ENCODE results near the gene DES. TPM values are rescaled to one million over a fixed set of nuclear protein-coding genes. Genes with fewer than 3 reads are reported as not detected.

DES gene
- total RNA-seq, 2 experiments from 2014 or later: not detected

DNA sequence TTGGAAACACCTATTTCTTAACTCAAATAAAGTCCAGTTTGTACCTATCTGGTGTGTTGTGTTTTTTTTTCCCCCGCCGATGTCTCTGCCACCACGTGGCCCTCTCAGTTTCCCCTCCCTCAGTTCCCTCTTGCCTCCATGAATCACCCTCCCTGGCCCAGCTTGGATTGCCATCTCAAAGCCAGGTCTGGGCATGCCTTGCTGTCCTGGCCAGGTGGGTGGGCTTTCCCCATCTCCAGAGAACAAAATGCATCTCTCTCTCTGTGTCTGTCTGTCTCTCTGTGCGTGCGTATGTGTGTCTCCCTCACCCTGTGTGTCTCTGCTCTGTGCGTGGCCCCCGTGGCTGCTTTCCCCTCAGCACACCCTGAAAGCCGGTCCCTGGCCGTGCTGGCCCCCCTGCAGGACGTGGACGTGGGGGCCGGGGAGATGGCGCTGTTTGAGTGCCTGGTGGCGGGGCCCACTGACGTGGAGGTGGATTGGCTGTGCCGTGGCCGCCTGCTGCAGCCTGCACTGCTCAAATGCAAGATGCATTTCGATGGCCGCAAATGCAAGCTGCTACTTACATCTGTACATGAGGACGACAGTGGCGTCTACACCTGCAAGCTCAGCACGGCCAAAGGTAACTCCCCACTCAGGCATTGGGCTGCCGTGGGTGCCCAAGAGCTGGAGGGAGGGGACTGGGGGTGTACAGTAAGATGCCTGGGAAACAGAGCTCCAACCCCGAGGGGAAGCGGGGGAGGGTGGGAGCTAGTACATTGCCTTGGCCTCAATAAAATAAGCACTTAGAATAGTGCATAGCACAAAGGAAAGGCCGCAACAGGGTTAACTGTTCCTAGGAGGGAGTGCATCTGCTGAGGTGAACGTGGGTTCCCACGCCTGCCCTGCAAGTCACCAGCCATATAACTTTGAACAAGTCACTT is 48.9 kb downstream of the DES start:
- TF ChIP-seq CTCF (conservative IDR thresholded peaks at IDR 0.05; ENCODE audit: low read length): no peak
- no peaks in the 10 kb centered on the region for H3K9me3 ChIP-seq (ENCODE audit: low read length)
- no peak overlapping the region for H3K27ac ChIP-seq (ENCODE audit: low read depth, low read length, poor library complexity, severe bottlenecking)
- H3K4me3 ChIP-seq (ENCODE audit: low read depth, low read length, poor library complexity, severe bottlenecking): no peak overlapping the region
- no peak for DNase-seq (ENCODE audit: low spot score)
- no peak overlapping the region for H2AFZ ChIP-seq (ENCODE audit: low read length)
- H3K79me2 ChIP-seq (ENCODE audit: insufficient read depth, low read depth, low read length): no peaks in the 10 kb centered on the region
- no peaks in the 10 kb centered on the region for H4K20me1 ChIP-seq (ENCODE audit: insufficient read depth, low read length)
- H3K4me1 ChIP-seq (ENCODE audit: insufficient read depth, low read length, poor library complexity, severe bottlenecking): no peaks in the 10 kb centered on the region
- BruUV-seq (replicated peaks): no TSS peak
- H3K4me2 ChIP-seq (ENCODE audit: low read length): no peak overlapping the region
- ChIA-PET POLR2A (interaction anchor here (0.7 kb wide), 1 partner anchor 235 kb away, joined by 4 read pairs; no protein-coding TSS in a partner anchor), CTCF (ENCODE audit: unreplicated experiment) (interaction anchor here (1.0 kb wide), 1 partner anchor 29 kb away, joined by 3 read pairs; a partner anchor contains a TSS)
- H3K9me2 ChIP-seq (ENCODE audit: insufficient read depth, low read length): no peaks in the 10 kb centered on the region
- H3K36me3 ChIP-seq (ENCODE audit: insufficient read depth, low read length): no peaks in the 10 kb centered on the region
- intact Hi-C loops (cut with micrococcal nuclease; ENCODE audit: unreplicated experiment): no loop called here

- no peaks in the 10 kb centered on the region for H3K36me3 ChIP-seq (ENCODE audit: insufficient read depth, low read length)
- H3K27ac ChIP-seq (ENCODE audit: low read depth, low read length, poor library complexity, severe bottlenecking): no peak overlapping the region
- ChIA-PET POLR2A (interaction anchor here (0.7 kb wide), 1 partner anchor 235 kb away, joined by 4 read pairs; no protein-coding TSS in a partner anchor), CTCF (ENCODE audit: unreplicated experiment) (interaction anchor here (1.0 kb wide), 1 partner anchor 28 kb away, joined by 3 read pairs; a partner anchor contains a TSS)
- H4K20me1 ChIP-seq (ENCODE audit: insufficient read depth, low read length): no peaks in the 10 kb centered on the region
- no peak overlapping the region for H3K4me2 ChIP-seq (ENCODE audit: low read length)
- no peaks in the 10 kb centered on the region for H3K9me3 ChIP-seq (ENCODE audit: low read length)
- H3K9me2 ChIP-seq (ENCODE audit: insufficient read depth, low read length): no peaks in the 10 kb centered on the region
- no TSS peak for BruUV-seq (replicated peaks)
- H2AFZ ChIP-seq (ENCODE audit: low read length): no peak overlapping the region
- intact Hi-C loops (cut with micrococcal nuclease; ENCODE audit: unreplicated experiment): no loop called here
- no peak for DNase-seq (ENCODE audit: low spot score)
- H3K4me3 ChIP-seq (ENCODE audit: low read depth, low read length, poor library complexity, severe bottlenecking): no peak overlapping the region
- H3K79me2 ChIP-seq (ENCODE audit: insufficient read depth, low read depth, low read length): no peaks in the 10 kb centered on the region
- H3K4me1 ChIP-seq (ENCODE audit: insufficient read depth, low read length, poor library complexity, severe bottlenecking): no peaks in the 10 kb centered on the region
- TF ChIP-seq EZH2phosphoT487 (IDR thresholded peaks at IDR 0.05; ENCODE audit: borderline replicate concordance, low read depth, low read length) (no peak), CTCF (conservative IDR thresholded peaks at IDR 0.05; ENCODE audit: low read length) (no peak)
Observed at GRCh38 chr2:219467736-219468075, 49.5 kb downstream of the DES start.
